CD4-positive, alpha-beta T cell treated with Interferon alpha-2 for 1 hour (primary cell): ENCODE results near the gene LAYN.
A peak's percentile ranks its signal among the peaks of the same experiment; 100 is the strongest.

Experiments
- DNase-seq, 2 donors: peaks; one replicate each; pipeline ENCODE4 v3.0.0-alpha.2; 2020 to 2022

LAYN gene

GRCh38 chr11:111598559-111598958 is 58.0 kb downstream of the LAYN start:
- no peak for DNase-seq

- DNase-seq: no peak
Observed at GRCh38 chr11:111601636-111601978, 61.1 kb downstream of the LAYN start.

GRCh38 chr11:111601979-111602864 is 61.7 kb downstream of the LAYN start, which contains the start of gene SIK2:
Gene SIK2 (plus strand): TSS chr11:111602449. CDS start chr11:111602564, 115 bp downstream.
- peak; percentile 93 to 94 for DNase-seq

- peak; percentile 2 to 25 for DNase-seq
Observed at GRCh38 chr11:111602865-111603610, 62.5 kb downstream of the LAYN start.

GRCh38 chr11:111603611-111604130 is 63.2 kb downstream of the LAYN start:
- DNase-seq: no peak

GRCh38 chr11:111604392-111605009 is 64.0 kb downstream of the LAYN start:
- DNase-seq: peak in 1 of 2 donors; percentile 68

GRCh38 chr11:111605681-111606080 is 65.2 kb downstream of the LAYN start:
- no peak for DNase-seq

GRCh38 chr11:111606986-111607385 is 66.5 kb downstream of the LAYN start:
- no peak for DNase-seq

- no peak for DNase-seq
Observed at GRCh38 chr11:111607751-111608150, 67.2 kb downstream of the LAYN start.
